Mucosa of descending colon (tissue), 3 donors: Measurements from ENCODE around the gene ABCC9. TPM values are rescaled to one million over a fixed set of nuclear protein-coding genes. Genes with fewer than 3 reads are reported as not detected.

Experiments
- ATAC-seq: fragments of 200-7000 bp; cut with Tn5 transposase; one replicate; pipeline ENCODE4 v1.9.1; 2020; ENCODE audit warnings: mild to moderate bottlenecking, moderate library complexity
- DNase-seq, 3 donors: peaks; one replicate each; pipeline ENCODE4 v3.0.0-alpha.2; 2020
- H3K36me3 ChIP-seq: fragments of 200-600 bp; one replicate; pipeline ENCODE4 v1.8.0; 2021; ENCODE audit warnings: low read depth, mild to moderate bottlenecking
- H3K4me1 ChIP-seq: fragments of 200-600 bp; one replicate; pipeline ENCODE4 v1.8.0; 2021; ENCODE audit warnings: low read depth, mild to moderate bottlenecking
- H3K4me3 ChIP-seq: fragments of 200-600 bp; one replicate; pipeline ENCODE4 v1.8.0; 2021; ENCODE audit warnings: mild to moderate bottlenecking
- H3K9me3 ChIP-seq: fragments of 200-600 bp; one replicate; pipeline ENCODE4 v1.8.0; 2021; ENCODE audit warnings: mild to moderate bottlenecking
- intact Hi-C, 2 donors: fragments of 100-400 bp; cut with DNase I in 1 of 2; cut with micrococcal nuclease in 1 of 2; formaldehyde crosslinking; loops; one replicate each; pipeline versions ENCODE4 v1.11.0 to v1.11.1; 2022; cut with DNase I, micrococcal nuclease
- total RNA-seq, 3 donors: library from RNA; stranded (reverse); fragmentation: NEBNext Ultra II Directional in 2 of 3; extraction: Animal tissue kit (Norgen Biotek cat#: 25700) in 2 of 3; gene quantifications; one replicate each; pipeline versions ENCODE4 v1.2.1 to v1.2.4, GENCODE V29; 2021 to 2023
- TF ChIP-seq, protein P1 (sequence below): fragments of 200-600 bp; IDR thresholded peaks from one replicate; pipeline ENCODE4 v1.8.0; 2022; ENCODE audit warnings: antibody characterized with exemption, mild to moderate bottlenecking
- donor health status: DM: no; HTN: no; CAD: no; lungs with moderate emphysema.
- donor health status: DM: no; HTN: no; CAD: no.
- donor health status: DM: no; HTN: yes; CAD: no.

ABCC9 gene
- total RNA-seq, 3 donors from 2014 or later = 0.67 to 60.6 (median 7.3) TPM

DNA sequence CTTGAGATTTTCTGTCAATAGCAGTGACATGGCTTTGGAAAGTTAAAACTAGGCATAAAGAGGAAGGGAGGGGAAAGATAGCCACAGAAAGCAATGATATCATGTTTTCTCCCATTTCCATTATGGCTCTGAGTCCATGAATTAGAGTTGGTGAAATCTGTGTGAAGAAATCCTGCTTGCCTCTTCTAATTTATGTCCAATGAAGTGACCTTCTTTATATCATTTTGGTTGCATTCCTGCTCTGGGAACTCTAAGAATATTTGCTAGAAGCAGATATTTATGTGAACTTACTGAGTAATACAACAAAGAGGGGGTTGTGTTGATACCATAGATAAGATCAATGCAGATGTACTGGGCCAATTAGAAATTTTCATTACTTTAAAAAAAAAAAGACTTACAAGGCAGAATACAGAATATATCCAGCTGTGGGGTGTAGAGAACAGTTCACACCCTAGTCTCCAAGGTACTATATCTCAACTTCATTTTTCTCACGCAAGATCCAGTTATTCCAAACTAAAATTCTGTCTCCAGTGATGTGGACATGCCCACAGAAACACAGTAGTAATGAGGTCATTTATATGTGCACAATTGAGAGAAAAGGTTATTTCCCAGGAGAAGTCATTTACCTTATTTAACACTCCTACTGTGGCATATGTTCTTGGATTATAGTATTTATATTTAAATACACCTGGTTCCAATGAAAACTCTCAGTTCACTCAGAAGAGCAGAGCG, 115.2 kb downstream of the ABCC9 start:
- Histone ChIP-seq H3K4me3 (no peak overlapping the region), H3K4me1 (no peaks in the 10 kb centered on the region), H3K9me3 (no peaks in the 10 kb centered on the region), H3K36me3 (no peaks in the 10 kb centered on the region)
- ATAC-seq (no peak), DNase-seq (no peak)
- TF ChIP-seq, protein P1, sequence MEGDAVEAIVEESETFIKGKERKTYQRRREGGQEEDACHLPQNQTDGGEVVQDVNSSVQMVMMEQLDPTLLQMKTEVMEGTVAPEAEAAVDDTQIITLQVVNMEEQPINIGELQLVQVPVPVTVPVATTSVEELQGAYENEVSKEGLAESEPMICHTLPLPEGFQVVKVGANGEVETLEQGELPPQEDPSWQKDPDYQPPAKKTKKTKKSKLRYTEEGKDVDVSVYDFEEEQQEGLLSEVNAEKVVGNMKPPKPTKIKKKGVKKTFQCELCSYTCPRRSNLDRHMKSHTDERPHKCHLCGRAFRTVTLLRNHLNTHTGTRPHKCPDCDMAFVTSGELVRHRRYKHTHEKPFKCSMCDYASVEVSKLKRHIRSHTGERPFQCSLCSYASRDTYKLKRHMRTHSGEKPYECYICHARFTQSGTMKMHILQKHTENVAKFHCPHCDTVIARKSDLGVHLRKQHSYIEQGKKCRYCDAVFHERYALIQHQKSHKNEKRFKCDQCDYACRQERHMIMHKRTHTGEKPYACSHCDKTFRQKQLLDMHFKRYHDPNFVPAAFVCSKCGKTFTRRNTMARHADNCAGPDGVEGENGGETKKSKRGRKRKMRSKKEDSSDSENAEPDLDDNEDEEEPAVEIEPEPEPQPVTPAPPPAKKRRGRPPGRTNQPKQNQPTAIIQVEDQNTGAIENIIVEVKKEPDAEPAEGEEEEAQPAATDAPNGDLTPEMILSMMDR = no peak
- intact Hi-C loops = no loop called here

DNA sequence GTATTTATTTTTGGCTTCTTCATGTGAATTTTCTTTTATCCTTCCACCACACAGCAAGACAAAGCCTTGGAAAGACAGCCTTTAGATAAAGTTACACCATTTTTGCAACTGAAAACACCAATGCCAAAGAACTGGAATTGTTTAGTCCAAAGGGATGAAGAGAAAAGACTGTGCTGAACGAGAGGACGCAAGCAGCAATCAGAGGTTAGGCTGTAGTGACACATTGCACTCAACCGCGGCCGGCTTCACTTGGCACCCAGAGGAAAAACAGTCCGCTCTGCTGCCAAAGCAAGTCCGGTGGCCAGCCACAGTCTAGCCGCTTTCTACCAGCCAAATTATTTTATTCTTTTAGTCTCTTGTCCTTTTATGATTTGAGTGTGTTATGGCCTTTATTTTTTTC, 117.6 kb downstream of the ABCC9 start:
- no peaks in the 10 kb centered on the region for H3K4me1 ChIP-seq

DNA sequence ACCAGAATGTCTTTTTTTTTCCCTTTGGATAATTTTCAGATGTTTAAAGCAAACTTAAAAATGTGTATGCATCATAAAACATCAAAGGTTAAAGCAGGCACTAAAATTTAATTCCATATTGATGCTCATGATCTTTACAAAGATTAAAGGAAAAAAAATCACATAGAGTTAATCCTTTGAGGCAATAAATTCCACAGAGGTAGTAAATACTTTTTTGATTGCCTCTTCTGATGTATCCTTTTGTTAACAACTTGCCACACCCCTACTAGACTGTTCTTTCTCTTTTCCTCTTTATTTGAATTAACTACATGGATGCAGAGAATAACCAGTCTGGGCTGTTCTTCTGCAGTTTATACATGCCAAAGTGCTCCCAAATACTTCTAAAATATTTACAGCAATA, 121.5 kb downstream of the ABCC9 start:
- Histone ChIP-seq H3K4me3 (no peak overlapping the region), H3K4me1 (no peaks in the 10 kb centered on the region), H3K9me3 (no peaks in the 10 kb centered on the region), H3K36me3 (no peaks in the 10 kb centered on the region)
- ATAC-seq = peak; percentile 79
- intact Hi-C loops = no loop called here
- DNase-seq = no peak
- TF ChIP-seq, protein P1 = no peak

More for the DNA sequence above, 117.6 kb downstream of the ABCC9 start:
- intact Hi-C loops = no loop called here
- DNase-seq = peak in 1 of 3 donors; percentile 50
- Histone ChIP-seq H3K9me3 (no peaks in the 10 kb centered on the region), H3K36me3 (no peaks in the 10 kb centered on the region), H3K4me3 (no peak overlapping the region)
- ATAC-seq = no peak
- TF ChIP-seq, protein P1 = no peak

DNA sequence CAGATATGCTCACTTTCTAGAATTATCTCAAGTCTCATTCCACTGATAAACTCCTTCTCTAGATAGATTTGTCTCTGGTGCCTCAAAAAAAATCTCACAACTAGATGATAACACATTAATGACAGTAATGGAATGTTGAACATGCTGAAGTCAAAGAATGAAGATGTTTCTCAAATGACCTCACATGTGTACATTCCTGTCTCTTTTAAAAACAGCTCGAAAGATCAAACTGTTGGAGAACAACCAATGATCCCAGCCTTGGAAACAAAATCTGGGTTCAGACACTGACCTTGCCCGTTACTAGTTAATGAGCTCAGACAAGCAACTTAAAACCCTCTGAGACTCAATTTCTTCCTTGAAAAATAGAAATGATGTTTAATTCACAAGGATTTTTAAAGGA, 122.0 kb downstream of the ABCC9 start:
- TF ChIP-seq, protein P1 = no peak
- H3K4me1 ChIP-seq = no peaks in the 10 kb centered on the region
- no peaks in the 10 kb centered on the region for H3K9me3 ChIP-seq
- intact Hi-C loops = no loop called here
- no peaks in the 10 kb centered on the region for H3K36me3 ChIP-seq
- no peak for ATAC-seq
- DNase-seq = no peak
- H3K4me3 ChIP-seq = no peak overlapping the region

DNA sequence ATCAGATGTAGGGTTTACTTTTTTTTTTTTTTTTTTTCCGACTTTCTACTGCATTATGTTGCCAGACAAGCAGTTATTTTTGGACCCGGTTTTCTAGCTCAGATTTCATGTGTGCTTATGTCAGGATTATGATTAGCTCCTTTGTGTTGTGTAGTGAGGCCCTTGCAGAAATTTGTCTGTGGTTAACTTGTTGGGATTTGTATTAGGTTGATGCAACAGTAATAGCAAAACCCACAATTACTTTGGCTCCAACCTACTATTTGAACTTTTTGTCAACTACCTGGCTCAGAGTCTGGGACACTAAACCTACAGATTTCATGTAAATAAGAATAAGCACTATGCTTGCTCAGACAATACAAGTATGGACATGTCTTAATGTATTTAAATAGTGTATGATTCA, 122.6 kb downstream of the ABCC9 start:
- intact Hi-C loops = no loop called here
- H3K9me3 ChIP-seq = no peaks in the 10 kb centered on the region
- H3K36me3 ChIP-seq = no peaks in the 10 kb centered on the region
- ATAC-seq (no peak), DNase-seq (no peak)
- TF ChIP-seq, protein P1 = no peak
- no peak overlapping the region for H3K4me3 ChIP-seq
- no peaks in the 10 kb centered on the region for H3K4me1 ChIP-seq
